GM21360 (cell line): ENCODE results near the gene ROR2.

Source experiments
- ATAC-seq: cut with Tn5 transposase; IDR thresholded peaks from one replicate; pipeline ENCODE4 v1.9.1; 2021; ENCODE audit warnings: mild to moderate bottlenecking, moderate library complexity; ENCODE audit not compliant: unreplicated experiment

Gene ROR2

GRCh38 chr9:91603932-91604331, 346.1 kb downstream of the ROR2 start:
- no peak for ATAC-seq

DNA sequence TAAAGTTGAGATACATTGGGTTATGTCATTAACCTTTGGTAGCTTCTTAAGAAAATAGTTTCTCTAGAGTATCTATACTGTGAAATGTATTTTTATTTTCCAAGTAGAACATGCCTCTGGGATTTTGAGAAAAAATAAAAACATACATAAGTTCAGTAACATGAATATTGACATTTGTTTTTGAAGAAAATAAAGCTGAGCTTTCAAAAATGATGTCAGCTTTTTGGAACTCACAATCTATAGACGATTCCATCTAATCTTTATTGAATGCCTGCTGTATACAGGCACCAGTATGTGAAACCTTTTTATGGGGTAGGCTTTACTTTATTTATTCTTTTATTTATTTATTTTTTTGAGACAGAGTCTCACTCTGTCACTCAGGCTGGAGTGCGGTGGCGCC, 350.5 kb downstream of the ROR2 start:
- no peak for ATAC-seq

DNA sequence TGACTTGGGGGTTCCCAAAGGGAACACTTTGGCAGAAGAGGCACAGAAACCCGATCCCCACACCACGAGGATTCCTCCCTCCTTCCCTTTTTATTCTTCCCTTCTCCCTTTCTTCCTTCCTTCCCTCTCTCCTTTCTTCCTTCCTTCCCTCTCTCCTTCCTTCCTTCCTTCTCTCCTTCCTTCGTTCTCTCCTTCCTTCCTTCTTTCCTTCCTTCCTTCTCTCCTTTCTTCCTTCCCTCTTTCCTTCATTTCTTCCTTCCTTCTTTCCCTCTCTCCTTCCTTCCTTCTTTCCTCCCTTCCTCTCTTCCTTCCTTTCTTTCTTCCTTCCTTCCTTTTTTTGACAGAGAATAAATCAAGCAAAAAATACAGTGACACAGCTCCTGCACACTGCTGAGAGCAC, 358.4 kb downstream of the ROR2 start:
- no peak for ATAC-seq

DNA sequence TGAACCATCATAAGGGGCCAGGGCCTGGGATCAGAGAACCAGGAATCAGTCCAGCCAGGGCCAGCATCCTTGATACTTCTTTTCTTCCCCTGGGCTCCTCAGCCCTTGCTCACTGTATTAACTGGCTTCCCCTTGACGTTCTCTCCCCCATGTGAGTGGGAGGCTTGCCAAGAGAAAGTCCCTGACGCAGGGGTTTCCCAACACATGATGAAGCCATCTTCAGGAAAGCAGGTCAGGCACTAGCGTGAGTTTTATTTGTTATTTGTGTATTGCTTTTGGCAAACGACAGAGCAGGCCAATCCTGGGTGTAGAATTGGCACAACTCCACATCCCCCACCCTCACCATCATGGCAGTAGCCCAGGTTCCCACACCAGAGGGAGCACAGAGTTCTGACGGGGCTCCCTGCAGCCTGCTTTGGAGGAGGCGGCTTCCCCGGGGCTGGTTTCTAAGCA, 360.9 kb downstream of the ROR2 start:
- ATAC-seq: no peak

GRCh38 chr9:91586282-91586681, 363.7 kb downstream of the ROR2 start:
- no peak for ATAC-seq

DNA sequence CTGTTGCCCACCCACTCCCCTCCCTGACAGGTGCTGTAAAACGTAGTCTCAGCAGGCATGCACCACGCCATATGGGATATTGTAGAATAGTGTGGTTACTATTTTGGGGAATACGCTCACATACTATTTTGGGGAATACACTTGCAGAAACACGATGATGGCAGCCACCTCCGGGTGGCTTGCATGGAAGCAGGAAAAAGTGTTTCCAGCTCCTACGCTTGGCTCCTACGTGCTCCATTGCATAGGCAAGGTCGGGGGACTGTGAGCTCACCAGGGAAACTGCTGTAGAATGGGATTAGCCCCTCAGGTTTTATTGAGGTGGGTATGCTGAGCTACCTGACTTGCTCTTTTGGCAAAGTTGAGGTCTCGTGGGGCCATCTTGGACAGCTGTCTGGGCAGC, 366.1 kb downstream of the ROR2 start:
- no peak for ATAC-seq

- ATAC-seq: no peak
Measured at GRCh38 chr9:91583161-91583875, 366.7 kb downstream of the ROR2 start.

DNA sequence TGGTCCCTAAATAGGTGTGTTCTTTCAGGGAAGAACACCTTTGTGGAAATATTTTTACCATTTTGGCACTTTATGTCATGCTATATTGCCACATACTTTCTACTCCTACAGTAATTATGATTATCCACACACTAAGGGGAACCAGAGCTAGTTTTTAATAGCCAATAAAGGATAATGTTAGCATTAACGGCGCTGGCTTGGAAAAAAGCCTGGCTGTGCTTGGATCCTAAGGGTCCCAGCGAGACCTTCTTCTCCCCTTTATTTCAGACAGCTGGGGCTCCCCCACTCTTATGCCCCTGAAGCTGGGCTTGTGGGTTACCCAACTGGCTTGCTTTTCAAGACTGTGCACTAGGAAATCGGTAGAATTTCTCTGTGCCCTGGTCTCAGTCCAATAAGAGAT, 367.8 kb downstream of the ROR2 start:
- ATAC-seq: no peak

DNA sequence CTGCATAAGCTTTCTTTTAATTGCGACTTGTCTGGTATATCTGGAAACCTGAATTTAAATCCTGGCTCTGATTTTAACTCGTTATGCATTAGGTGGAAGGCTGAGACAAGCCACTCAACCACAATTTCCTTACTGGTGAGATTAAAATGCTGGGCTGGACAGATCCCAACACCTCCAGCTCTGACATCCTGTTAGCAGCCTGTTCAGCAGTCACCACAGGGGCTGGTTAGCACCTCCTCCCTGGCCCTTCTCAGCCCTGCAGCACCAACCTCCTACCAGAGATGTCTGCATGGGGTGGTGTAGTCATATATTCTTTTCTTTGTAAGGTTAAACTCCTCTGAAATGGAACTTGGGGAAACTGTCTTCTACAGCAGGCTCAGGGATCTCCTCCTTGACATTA, 369.9 kb downstream of the ROR2 start:
- no peak for ATAC-seq

- ATAC-seq: no peak
Measured at GRCh38 chr9:91578911-91579310, 371.1 kb downstream of the ROR2 start.

DNA sequence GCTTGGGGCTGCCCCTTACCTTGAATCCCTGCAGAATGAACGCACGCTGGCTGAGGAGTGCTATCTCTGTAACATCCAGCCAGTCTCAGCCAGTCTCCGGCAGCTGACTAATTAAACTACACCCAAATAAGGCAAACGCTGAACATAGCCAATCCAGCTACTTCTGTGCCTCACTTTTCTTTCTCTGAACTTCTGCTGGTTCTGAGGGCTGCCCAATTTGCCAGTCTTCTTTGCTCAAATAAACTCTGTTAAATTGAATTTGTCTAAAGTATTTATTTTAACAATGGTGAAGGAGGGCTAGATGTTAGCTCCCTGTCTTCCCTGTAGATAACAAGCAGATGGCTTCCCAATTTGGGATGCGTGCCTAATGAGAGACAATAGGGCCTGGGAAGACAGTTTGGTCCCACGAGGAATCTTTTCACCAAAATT, 372.4 kb downstream of the ROR2 start:
- ATAC-seq: no peak

- ATAC-seq: no peak
Measured at GRCh38 chr9:91572811-91573210, 377.2 kb downstream of the ROR2 start.

DNA sequence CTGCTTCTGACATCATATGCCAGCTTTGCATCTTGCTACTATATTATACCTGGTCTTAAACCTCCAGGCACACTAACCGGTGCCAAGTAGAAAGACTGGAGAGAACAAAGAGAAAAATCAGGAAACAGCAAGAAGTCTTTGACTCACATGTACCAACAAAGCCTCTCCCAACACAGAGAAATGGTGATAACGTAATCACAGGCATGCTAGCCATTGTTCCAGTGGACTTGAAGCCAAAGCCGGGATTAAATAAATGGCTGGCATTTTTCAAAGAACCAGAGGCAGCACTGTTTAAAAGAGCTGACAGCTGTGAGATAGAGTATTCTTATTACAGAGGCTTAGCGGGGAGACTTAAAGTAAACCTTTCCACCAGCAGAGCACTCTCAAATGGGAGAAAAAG, 378.0 kb downstream of the ROR2 start:
- no peak for ATAC-seq

- no peak for ATAC-seq
Measured at GRCh38 chr9:91571036-91571435, 379.0 kb downstream of the ROR2 start.

DNA sequence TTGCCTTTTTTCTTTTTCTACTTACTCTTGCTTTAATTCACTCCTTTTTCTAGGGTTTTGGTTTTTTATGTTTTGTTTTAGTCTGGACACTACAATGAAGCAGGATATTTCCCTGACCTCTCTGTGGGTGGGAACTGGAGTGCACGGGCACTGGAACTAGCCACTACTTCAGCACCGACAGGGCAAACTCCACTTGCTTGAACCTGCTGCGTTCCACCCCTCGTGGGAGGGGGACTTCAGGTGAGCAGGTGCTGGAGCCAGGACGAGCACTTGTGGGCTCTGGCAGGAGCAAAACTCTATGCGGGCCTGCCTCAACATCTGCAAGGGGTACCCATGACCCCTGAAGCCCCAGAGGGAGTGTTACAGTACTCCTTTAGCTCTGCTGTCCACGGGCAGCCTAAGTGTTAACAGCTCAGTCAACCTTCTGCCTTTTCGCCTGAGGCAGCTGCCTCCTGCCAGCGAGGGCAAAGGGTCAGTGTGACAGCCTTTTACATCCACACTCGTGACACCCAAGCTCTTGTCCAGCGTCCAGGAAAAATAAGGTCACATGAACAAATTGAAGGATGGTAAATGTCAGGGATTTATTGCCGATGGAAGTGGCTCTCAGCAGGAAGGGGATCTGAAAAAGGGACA, 382.3 kb downstream of the ROR2 start:
- ATAC-seq: no peak

DNA sequence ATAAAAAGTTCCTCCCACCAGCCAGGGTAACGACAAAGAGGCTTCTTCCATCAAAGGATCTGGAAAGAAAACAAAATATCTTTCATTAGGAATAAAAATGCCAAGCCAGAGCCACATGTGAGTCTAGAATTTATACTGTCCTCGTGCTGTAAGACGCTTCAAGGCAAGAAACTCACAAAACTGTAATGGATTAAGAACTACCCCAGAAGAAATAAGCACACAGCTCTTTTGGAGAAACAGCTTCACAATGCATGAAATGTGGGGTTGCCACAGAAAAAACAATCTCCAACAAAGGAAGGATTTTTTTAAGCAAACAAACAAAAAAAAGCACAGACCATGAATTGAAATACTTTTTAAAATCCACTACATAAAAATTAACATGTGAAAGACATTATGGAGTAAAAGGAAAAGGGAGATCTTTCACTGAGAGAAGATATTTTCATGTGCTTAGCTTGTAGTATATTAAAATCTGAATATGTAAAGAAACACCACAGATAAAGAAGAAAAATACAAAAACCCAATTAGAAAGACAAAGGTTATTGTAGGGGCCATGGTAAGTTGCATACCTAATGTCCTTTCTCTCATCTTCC, 385.9 kb downstream of the ROR2 start:
- ATAC-seq: no peak

GRCh38 chr9:91562416-91562815, 387.6 kb downstream of the ROR2 start:
- ATAC-seq: no peak

DNA sequence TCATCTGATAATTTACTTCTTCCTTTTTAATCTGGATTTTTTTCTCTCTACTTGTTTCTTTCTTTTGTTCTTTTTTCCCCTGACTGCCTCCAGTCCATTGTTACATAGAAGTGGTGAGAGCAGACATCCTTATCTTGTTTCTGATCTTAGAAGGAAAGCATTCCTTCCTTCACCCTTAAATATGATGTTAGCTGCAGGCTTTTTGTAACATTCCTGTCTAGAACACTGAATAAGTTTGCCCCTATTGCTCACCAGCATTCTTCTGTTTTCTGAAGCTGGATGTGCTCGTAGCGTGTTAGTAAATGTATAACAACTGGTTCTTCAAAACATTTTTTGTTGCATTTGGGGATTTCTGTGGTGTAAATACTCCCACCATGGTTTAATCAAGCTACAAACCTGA, 389.7 kb downstream of the ROR2 start:
- ATAC-seq: no peak

DNA sequence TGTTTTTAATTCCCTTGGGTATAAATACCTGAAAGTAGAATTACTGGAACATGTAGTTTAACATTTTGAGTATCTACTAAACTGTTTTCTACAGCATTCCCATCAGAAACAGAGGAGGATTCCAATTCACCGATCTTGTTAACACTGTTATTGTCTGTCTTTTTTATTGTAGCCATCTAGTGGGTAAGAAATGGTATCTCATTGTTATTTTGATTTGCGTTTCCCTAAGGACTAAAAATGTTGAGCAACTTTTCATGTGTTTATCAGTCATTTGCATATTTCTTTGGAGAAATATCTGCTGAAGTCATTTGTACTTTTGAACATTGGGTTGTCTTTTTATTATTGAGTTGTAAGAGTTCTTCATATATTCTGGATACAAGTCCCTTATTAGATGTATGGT, 391.1 kb downstream of the ROR2 start:
- no peak for ATAC-seq

DNA sequence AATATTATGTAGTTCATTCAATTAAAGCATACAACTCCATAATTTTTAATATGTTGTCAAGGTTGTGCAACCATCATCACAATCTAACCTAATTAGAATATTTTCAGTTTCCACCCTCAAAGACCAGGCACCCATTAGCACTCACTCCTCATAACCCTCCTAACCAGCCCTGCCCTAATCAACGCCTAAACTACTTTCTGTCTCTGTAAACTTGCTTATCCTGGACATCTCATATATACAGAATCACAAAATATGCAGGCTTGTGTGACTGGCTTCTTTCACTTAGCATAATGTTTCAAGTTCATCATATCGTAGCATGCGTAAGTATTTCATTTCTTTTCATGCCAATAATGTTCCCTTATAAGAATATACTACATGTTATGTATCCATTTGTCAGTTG, 391.6 kb downstream of the ROR2 start:
- ATAC-seq: no peak

DNA sequence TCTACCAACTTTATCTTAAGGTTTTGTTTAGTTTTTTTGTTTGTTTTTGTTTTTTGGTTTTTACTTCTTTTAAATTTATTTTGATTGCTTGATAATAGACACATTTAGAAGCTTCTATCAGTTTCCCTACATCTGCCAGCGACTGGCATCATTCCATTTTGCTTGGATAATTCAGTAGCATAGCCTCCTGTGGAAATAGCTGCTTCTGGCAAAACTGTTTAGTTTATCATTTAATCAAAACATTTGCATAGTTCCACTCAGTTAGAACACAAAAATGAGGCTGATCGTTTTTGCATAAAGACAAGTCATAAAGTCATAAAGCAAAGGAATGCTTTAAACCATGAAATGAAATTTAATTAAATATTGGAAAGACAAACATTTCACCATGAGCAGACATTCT, 392.7 kb downstream of the ROR2 start:
- no peak for ATAC-seq

- ATAC-seq: no peak
Measured at GRCh38 chr9:91555132-91555531, 394.9 kb downstream of the ROR2 start.
